Right lobe of liver (tissue), 4 donors: Measurements from ENCODE around the gene KCTD20.

Source experiments
- CTCF ChIP-seq, 4 donors: fragments of 200-600 bp in 3 of 4; fragments of 450-650 bp in 1 of 4; IDR thresholded peaks; one replicate each; pipeline versions ENCODE4 v1.5.1 to v1.8.0; 2016 to 2022; ENCODE audit warnings: antibody characterized with exemption in 4 of 4, mild to moderate bottlenecking in 2 of 4
- POLR2A ChIP-seq: fragments of 450-650 bp; IDR thresholded peaks from one replicate; pipeline ENCODE4 v1.6.1; 2017; ENCODE audit warnings: antibody characterized with exemption, mild to moderate bottlenecking
- donor health status: DM: no; HTN: no; CAD: no.
- donor health status: DM: no; HTN: no; CAD: no.
- donor health status: DM: no; HTN: yes; CAD: no.

GRCh38 chr6:36499918-36500317 lies 57.1 kb downstream of the KCTD20 start:
- TF ChIP-seq CTCF (IDR thresholded peaks at IDR 0.05) (no peak), POLR2A (no peak)
